GM19025 (cell line): Measurements from ENCODE around the gene APH1B.
A peak's percentile ranks its signal among the peaks of the same experiment; 100 is the strongest.

Source experiments
- ATAC-seq: cut with Tn5 transposase; IDR thresholded peaks from one replicate; pipeline ENCODE4 v1.9.1; 2021; ENCODE audit warnings: mild to moderate bottlenecking, low read depth, moderate library complexity; ENCODE audit not compliant: unreplicated experiment

Gene APH1B

DNA sequence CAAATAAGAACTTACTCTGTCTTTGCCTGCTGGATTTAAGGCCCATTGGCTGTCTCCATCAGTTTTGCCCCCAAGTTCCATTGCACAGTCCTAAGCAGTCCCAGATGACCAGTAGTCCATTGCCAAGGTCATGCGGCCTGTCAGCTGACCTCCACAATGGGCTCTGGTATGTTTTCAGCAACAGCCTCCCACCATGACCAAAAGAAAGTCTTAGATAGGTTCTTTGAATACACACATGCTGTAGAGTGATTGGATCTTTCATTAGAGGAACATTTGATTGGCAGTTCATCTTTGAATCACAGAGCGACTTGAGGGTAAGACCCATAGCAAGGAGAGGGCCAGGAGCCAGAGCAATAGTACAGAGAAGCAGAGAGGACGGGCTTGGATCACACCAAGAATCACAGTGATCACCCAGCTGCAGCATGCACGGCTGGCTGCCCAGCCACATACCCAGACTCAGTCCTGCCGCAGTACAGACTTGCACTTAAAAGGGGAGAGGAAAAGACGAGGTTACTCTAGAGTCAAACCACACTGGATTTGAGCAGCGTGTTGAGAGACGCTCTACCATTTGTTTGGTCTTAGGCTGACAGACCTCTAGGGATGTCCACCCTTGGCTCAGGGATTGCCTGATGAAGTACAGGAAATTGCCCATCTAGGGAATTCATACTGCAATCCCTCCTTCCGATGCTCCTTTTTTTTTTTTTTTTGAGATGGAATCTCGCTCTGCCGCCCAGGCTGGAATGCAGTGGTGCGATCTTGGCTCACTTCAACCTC lies 50.4 kb downstream of the APH1B start:
- ATAC-seq: no peak

DNA sequence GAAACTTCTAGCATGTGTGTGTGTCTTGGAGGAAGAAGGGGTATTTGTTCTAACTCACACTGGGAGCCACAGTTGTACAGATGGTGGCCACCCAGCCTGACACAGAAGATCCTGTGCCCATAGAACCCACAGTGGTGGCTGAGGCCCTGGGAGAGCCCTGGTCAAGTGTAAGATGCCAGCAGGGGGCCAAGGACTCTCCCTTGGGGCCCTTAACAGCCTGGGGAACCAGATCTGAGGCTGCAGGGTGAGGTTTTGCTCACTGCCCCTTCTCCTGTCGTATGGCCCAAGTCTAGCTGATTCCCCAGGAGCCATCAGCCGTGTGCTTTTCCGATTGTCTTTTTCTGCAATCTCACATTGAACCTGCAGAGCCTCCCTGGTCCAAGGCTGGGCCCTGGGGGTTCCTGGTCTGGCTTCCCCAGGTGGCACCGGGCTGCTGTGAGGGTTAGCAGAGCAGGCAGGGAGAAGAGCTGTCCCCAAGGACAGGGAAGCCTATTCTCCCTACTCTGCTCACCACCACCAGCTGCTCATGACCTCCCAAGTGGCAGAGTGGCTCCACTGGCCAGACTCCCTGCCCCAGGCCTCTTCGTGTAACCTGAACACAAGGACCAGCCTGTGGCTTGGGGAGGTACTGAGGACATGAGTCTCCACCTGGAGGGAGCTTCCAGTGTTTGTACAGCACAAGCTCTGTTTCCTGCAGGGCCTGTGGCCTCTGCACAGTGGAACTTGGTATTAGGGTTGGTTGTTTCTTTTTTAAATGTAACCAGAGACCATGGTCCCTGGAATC lies 52.4 kb downstream of the APH1B start:
- ATAC-seq: no peak

DNA sequence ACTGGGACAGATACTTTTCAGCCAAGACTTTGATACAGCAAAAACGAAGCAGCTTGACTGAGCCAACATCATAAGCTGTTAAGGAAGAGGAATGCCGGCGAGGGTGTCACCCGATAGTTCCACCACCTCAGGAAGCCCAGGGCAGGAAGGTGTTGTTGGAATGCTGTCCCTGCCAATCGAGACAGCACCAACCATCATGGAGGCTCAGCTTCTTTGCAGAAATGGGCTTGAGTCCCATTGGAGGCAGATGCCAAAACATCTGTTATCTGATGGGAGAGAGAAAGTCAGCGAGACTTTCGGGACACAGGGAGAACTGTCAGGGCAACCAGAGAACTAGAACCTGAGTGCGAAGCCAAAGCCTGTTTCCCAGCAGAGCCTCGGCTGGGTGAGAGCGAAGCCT lies 53.5 kb downstream of the APH1B start:
- ATAC-seq: no peak

DNA sequence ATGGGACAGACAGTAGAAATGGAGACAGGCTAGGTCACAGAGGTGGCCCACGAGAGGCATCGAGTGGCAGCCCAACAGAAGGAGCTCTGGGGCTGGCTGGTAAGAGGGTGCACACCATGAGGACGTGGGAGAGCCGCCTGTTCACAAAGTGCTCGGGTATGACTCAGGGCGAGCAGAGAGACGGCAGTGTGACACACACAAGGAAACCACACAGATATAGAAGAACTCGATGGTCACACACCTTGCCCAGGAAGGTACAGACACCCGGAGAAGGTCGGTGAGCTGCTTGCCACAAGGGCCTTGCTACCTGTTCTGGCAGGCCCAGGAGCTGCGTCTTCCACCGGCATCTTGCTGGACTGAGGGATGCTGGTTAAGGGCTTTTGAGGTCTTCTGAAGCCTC lies 54.1 kb downstream of the APH1B start:
- no peak for ATAC-seq

DNA sequence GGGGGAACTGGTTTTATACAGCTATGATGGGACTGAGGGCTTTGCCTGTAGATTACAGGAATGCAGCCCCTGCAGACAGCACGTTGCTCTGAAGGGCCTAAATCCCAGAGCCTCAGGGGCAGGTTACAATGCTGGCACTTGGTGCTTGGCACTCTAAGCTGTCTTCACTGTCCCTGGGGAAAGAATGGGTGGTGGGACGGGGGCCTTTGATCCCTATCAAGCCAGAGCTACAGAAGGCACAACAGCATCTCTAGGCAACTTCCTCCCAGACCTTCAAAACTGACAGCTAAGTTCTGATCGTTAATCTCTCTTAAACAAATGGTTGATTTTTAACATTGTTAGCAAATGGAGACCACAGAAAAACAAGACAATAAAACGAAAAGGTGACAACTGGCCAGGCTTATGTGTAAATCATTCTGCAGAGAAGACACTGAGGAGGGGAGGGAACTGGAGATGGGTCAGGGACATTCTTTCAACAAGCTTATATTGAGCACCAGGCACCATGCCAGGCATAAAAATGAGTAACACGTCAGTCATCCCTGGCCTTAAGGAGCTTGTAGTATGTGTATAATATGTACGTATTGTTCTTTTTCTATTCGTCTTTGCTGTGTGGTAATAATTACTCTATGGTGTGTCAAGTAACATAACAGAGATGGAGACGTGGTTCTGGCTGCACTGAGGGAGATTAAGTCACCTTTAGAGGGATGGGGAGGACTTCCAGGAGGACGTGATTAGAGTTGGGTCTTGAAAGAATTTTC lies 55.1 kb downstream of the APH1B start:
- ATAC-seq: no peak

DNA sequence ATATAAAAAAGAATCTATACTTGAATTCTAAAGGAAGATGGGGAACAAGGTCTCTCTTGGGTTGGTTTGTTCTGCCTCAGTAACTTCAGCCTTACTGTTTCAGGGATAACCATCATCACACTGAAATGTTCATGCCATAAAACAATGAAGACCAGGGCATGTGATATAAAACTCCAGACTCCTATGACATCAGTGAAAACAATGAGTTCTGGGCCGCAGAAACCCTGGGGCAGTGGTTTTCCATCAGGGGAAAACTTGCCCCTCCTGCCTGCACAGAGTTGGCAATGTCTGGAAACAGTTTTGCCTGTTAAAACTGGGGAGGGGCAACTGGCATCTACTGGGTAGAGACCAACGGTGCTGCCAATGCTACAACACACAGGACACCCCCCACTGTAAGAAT lies 57.4 kb downstream of the APH1B start:
- ATAC-seq: no peak

DNA sequence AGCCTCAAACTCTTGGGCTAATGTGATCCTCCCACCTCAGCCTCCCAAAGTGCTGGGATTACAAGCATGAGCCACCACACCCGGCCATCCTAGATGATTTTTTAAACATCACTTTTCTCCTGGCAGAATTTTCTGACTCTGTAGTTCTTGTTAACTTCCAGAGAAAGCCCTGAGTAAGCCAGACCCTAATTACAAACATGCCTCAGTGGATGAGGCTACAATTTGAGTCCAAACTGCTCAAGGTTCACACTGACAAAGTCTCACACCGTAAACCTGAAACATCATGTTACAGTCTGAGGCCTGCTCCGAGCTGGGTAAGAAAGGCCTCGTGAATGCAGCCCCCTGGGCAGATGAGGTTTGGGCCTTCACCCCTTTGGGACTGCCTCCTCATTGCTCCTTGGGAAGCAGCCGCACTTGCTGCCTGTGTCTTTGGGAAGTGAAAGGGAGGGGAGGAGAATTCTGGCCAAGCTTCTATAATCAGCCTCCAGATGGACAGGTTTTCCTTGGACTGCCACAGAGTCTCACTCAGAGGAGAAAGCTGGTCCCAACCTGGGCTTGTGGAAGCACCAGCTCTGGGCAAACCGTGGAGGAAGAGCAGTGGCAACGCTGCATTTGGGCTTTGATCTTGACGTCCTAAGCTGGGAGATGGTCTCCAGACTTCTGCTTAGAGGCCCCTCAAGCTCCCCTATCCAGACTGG lies 58.3 kb downstream of the APH1B start:
- ATAC-seq: no peak

DNA sequence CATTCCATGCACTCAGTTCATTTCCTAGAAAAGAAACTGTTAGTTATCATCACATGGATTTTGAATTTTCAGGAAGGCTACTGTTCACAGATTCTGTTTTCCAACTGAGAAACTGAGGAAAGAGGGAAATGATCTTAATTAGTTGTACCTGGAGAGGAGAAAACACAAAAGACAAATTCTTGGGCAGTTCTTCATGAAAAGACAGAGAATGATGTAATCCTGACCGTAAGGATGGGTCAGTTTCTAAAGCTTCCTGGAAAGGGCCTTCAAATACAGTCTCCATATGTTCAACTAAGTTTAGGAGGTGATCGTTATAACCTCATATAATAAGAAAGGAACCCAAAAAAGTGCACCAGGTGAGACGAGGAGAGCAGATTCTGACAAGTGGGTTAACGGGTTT lies 59.6 kb downstream of the APH1B start:
- no peak for ATAC-seq

DNA sequence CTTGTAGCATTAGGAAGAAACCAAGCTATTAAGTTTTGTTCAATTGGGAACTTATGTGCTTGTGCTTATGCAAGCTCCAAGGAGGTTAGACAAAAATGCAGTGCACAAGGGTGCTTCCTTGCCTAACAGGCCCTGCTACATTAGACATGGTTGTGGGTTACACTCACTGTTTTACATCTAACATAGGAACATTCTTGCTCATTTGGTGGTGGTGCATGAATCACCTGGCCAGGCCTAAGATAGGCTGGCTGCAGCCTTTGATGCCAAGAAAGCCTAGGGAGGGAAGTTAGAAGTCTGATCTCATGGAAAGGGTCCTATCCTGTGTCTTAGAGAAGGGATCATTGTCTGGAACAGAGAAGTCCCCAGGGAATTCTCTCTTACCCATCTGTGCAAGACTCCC lies 60.8 kb downstream of the APH1B start:
- no peak for ATAC-seq

DNA sequence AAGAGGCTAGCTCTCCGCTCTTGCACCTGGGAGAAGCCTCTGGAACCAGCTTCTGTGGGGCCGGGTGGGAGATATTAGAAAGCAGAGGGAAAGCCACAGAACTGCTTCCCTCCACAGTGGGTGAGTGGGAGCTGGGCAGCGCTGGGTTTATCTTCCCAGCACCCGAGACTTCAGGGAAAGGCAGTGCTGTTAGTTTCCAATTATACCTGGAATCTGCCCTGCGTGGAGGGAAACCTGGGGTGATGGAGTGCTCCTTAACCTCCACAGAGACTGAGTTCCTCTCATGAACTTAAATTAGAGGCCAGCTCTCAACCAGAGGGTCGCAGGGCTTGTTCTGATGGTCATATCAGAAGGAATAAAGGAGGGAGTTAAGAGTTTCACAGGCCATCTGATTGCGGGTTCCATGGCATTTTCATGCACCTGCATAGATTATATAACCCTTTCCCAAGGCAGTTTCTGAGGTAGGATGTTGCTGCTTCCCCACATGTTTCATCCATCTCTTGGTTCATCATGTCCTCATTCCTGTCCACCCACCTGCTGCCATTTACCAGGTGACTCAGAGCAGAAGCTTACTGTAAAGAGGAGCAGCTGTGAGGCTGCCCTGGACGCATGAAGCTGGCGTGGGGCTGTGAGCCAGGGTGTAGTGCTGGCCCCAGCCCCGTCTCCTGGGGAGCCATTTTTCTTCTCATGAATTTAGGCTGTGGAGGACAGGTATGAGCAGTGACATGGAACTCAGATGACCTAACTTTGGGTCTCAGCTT lies 61.8 kb downstream of the APH1B start:
- no peak for ATAC-seq

DNA sequence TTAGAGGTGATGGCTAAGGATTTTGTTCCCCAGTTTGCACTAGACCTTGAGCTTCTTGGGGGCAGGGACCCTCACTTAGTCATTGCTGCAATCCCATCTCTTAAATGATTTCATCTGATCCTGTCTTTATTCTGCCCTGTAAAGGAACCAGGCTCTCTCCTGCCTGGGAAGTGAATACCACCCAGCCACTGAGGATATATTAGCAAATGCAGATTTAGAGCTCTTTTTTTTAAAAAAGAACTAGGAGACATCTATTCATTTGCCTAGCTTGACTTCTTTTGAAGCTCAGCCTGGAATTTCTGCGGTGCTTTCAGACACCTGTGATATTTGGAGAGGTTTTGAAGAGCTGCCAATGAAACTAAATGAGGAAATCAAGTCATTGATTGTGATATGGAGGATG lies 62.4 kb downstream of the APH1B start:
- ATAC-seq: no peak

DNA sequence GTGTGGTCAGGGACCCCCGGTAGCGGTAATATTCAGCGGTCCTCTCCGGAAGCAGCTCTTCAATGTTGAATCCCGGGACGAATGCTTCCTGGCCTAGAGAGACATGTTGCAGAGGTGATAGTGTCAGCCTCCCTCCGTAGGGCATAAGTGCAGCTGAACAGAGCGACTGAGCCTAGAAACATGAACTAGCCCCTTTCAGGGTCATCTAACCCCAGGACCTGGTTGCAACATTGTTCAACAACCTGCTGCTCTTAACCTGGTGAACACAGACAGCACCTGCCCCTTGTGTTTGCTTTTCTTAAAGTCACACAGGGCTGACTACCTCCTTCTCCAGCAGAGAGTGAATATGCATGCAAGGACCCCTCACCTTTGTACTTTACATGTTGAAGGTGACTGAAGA lies 62.9 kb downstream of the APH1B start:
- ATAC-seq: no peak

DNA sequence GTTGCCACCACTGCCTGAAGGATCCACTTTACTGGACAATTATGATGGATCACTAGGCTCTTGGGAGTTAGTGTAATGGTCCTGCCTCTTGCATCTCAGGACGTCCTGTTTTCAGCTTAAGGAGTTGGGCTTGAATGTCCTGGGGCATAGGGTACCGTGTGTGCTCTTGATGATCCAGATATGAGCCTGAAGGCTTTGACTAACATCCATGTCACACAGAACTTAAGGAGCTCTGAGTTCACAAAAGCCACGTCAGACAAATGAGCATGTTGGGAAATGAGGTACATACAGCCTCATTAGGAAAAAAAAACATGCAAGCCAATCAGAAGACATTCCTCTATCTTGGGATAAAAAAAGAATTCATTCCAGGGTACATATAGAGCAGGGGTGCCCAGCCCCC lies 63.5 kb downstream of the APH1B start:
- no peak for ATAC-seq

DNA sequence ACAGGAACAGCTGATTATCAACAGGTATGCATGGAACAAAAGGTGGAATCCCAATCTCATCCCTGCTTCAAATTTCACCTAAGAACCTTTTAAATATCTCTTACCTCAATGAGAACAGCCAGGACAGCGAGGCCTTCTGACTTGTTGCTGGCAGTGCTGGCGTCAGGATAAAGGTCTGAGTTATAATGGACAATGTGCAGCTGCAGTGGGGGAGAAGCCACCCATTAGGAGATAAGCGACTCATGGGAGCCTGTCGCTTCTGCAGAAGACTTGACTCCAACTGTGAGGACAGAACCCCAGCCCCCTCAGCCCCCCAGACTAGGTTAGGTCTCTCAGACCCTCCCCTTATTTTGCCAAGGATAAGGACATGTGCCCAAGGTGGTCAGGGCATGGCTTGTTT lies 64.5 kb downstream of the APH1B start:
- ATAC-seq: no peak

DNA sequence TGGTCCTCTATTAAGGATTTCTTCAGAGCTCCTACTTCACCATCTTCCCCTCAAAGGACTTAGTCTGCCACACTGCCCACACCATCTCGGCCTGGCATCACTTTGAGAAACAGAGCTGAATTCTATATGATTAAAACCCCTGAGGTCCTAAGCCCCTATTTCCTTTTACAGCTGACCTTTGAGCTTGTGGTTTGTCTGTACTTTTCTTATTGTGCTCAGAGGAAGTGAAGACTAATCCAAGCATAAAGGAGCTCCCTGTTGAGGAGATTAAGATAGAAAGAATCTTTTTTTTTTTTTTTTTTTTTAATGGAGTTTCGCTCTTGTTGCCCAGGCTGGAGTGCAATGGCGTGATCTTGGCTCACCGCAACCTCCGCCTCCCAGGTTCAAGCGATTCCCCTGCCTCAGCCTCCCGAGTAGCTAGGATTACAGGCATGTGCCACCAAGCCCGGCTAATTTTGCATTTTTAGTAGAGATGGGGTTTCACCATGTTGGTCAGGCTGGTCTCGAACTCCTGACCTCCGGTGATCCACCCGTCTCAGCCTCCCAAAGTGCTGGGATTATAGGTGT lies 65.7 kb downstream of the APH1B start:
- ATAC-seq: peak; percentile 44

DNA sequence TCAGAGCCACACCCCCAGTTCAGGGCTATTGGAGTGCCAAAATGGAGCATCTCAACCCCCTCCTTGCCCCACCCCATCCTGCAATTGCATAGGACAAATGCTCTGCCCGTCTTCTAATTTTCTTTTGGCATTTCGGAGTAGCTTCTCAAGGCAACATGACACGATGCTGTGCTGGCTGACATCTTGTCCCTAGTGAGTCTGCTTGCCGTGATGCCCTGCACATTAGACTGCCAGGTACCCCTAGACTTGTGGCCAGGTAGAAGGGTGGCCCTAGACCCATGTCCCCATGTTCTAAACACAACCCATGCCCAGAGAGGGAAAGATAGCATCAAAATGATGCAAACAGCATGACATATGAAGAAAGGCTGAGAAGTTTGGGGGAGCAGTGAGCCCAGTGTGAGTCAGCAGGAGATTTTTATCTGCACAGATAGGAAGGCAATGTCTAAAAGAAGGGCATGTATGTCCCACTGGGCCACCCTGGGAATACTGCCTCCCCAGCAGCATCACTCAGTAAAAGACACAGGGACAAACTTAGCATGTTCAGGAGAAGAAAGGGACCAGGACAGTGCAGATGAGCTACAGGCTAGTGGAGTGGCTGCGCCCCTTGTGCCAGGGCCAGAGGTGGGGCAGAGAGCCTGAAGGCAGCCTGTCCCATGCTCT lies 67.5 kb downstream of the APH1B start:
- no peak for ATAC-seq

DNA sequence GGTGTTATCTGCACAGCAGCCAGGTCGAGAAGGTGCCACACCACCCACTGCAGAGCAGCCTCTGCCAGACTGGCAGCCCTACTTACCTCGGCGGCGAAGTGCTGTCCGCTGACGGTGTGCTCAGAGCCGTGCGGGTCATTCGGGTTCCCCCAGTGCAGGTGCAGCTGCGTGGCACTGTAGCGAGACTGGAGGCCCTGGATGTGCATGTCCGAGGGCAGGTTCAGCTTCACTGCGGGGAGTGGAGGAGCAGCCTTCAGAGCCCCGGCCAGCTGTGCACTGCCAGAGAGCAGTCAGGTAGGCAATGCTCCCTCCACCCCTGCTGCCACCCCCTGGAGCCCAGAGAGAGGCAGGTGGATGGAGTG lies 68.0 kb downstream of the APH1B start:
- no peak for ATAC-seq

DNA sequence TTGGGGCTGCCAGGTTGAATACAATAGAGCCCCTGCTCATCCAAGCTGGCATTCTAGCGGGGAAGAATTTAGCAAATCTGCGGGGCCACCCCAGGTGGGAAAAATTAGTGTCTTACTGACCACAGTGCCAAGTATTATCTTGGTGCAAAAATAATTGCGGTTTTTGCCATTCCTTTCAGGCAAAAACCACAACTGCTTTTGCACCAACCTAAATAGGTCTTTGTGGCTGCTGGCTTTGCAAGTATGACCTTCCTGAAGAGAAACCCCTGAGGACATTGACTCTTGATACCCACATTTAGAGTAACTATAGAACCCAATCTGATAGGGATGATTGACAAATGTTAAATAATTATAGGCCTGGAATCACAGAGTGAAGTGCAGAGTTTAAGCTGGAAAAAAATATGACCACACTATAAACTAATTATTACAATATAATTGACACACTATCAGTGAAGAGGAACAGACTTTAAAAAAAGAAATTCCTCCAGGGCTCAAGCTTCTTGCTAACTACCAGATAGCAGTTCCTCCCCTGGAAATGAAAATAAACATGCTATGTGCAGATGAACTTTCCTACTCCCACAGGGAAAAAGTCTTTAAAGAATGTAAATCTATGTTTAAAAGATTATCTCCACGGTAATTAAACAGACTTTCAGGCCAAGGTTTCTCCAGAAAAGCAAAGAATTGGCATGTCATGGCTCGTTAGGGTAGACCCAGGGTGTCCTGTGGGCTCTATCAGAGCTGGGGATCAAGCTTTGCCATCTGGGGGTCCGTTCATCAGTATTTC lies 69.9 kb downstream of the APH1B start:
- ATAC-seq: no peak

DNA sequence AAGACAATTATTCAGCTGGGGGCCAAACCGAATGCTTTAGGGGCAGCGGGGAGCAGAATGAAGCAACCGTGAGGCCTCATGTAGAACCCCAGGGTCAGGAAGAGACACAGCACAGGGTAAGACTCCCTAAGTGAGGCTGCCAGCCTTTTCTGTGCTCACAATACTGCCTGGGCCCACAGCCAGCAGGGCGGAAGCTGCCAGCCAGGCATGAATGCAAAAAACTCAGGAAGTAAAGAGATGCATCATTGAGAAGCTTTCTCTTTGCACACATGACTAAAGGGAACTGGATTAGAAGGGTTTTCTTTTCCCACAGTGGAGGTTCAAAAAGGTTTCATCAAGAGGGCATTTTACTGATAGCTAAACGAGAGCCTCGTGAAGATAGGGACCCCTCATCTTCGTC lies 71.0 kb downstream of the APH1B start:
- ATAC-seq: no peak
